AG04449 (cell line): ENCODE results near the gene MYLK4.

Experiments used
- CTCF ChIA-PET: fragments of 350-600 bp; formaldehyde crosslinking; extraction: SDS; loops from one replicate; lab custom pipeline; 2021; ENCODE audit warnings: antibody characterized with exemption; lab: Yijun Ruan, JAX
- POLR2A ChIA-PET: fragments of 400-600, 350-600 bp; formaldehyde crosslinking; extraction: SDS; loops from one replicate; lab custom pipeline; 2020; ENCODE audit warnings: antibody characterized with exemption, inconsistent platforms; lab: Yijun Ruan, JAX
- DNase-seq: peaks from one replicate; pipeline ENCODE4 v3.0.0-alpha.2; 2010; ENCODE audit warnings: low read depth, low spot score
- H3K4me3 ChIP-seq: 2 replicates; pipeline ENCODE4 v1.5.1; 2011; ENCODE audit warnings: low read depth, mild to moderate bottlenecking, control low read depth, low read length
- CTCF ChIP-seq: IDR thresholded peaks from one replicate; pipeline ENCODE4 v1.5.1; 2011; ENCODE audit warnings: mild to moderate bottlenecking, moderate library complexity, low read length, control low read depth, inconsistent platforms; ENCODE audit not compliant: insufficient read depth; ENCODE audit errors: missing control alignments

MYLK4 gene

GRCh38 chr6:2738373-2738979, 12.2 kb downstream of the MYLK4 start:
- ChIA-PET POLR2A (no interaction called here), CTCF (interaction anchor here (0.7 to 7.7 kb wide), 36 partner anchors 10 to 1141 kb away, joined by 3 to 143 read pairs (median 4); partner anchors contain the start of genes MYLK4 and WRNIP1)
- DNase-seq: no peak
- no peak overlapping the region for H3K4me3 ChIP-seq
- peak; percentile 62 for TF ChIP-seq CTCF

GRCh38 chr6:2737885-2738284, 12.8 kb downstream of the MYLK4 start:
- DNase-seq: no peak
- CTCF ChIA-PET: interaction anchor here (0.6 to 7.7 kb wide), 37 partner anchors 10 to 1141 kb away, joined by 3 to 143 read pairs (median 4); partner anchors contain the start of genes MYLK4 and WRNIP1
- TF ChIP-seq CTCF: no peak
- POLR2A ChIA-PET: no interaction called here
- no peak overlapping the region for H3K4me3 ChIP-seq

DNA sequence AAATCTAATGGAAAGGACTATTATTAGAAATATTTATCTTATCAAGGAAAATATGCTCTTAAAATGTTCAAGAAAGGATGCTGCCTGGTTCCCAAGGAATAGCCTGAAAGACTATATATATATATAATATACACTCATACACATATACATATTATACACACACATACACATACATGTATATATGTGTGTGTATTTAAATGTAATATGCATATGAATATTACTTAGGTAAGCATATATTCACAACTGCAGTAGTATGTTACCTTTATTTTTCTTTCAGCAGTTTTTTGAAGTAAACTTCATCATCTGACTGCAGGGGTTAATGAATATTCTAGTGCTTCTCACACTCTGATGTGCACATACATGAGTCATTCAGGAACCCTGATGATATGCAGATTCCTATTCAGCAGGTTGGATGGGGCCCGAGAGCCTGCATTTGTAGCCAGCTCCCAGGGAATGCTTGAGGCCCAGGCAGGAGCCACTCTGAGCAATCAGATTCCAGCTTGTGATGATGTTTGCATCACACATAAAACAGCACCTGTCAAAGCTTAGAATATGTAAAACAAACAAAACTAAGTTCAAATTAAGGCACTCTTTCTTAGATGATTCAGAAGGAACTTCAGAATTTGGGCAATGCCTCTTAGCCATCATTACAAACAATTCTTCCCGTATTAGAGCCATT, 16.1 kb downstream of the MYLK4 start:
- POLR2A ChIA-PET: no interaction called here
- H3K4me3 ChIP-seq: no peak overlapping the region
- DNase-seq: no peak
- CTCF ChIA-PET: interaction anchor here (1.0 to 7.7 kb wide), 3 partner anchors 9 to 15 kb away, joined by 3 to 143 read pairs (median 27); partner anchors contain the start of gene MYLK4
- no peak for TF ChIP-seq CTCF

- no peak for DNase-seq
- no peak overlapping the region for H3K4me3 ChIP-seq
- POLR2A ChIA-PET: no interaction called here
- no peak for TF ChIP-seq CTCF
- CTCF ChIA-PET: interaction anchor here (0.9 to 2.9 kb wide), 4 partner anchors 11 to 31 kb away, joined by 3 to 27 read pairs (median 12); partner anchors contain the start of genes MYLK4 and WRNIP1
Observed at GRCh38 chr6:2733736-2734480, 16.8 kb downstream of the MYLK4 start.

GRCh38 chr6:2733324-2733723, 17.4 kb downstream of the MYLK4 start:
- POLR2A ChIA-PET: no interaction called here
- TF ChIP-seq CTCF: no peak
- no peak for DNase-seq
- no peak overlapping the region for H3K4me3 ChIP-seq
- CTCF ChIA-PET: interaction anchor here (0.9 to 2.9 kb wide), 5 partner anchors 11 to 99 kb away, joined by 3 to 27 read pairs (median 5); partner anchors contain the start of genes MYLK4 and WRNIP1
